IMR-90 (cell line): ENCODE data around the gene TRDN. TPM values are rescaled to one million over a fixed set of nuclear protein-coding genes. Genes with fewer than 3 reads are reported as not detected.

Source experiments
- ATAC-seq: fragments of 200-7000 bp; cut with Tn5 transposase; 2 replicates; pipeline ENCODE4 v1.9.1; 2020; ENCODE audit warnings: low read depth, mild to moderate bottlenecking, moderate library complexity
- BruUV-seq: library from RNA; stranded (reverse); fragments of 400-500 nt; replicated peaks from 2 replicates; lab custom pipeline; 2021; lab: Mats Ljungman, UMichigan
- CTCF ChIA-PET: fragments of 300-600 bp; formaldehyde crosslinking; extraction: SDS; loops from one replicate; lab custom pipeline; 2021; ENCODE audit warnings: antibody characterized with exemption; lab: Yijun Ruan, JAX
- POLR2A ChIA-PET: fragments of 300-600 bp; sonication (Branson Sonifier 250); formaldehyde crosslinking; loops from one replicate; lab custom pipeline; 2022; ENCODE audit warnings: antibody characterized with exemption; ENCODE audit not compliant: unreplicated experiment; lab: Charles Lee
- DNase-seq: peaks from one replicate; pipeline ENCODE4 v3.0.0; 2013
- H2AFZ ChIP-seq: replicated peaks from 2 replicates; pipeline ENCODE3; 2013; ENCODE audit warnings: low read length, mild to moderate bottlenecking; ENCODE audit not compliant: poor library complexity
- H2AK5ac ChIP-seq: 2 replicates; pipeline ENCODE4 v1.6.1; 2013; ENCODE audit warnings: low read depth, low read length, inconsistent platforms
- H2AK9ac ChIP-seq: replicated peaks from 2 replicates; pipeline ENCODE3; 2013; ENCODE audit warnings: mild to moderate bottlenecking, low read depth, low read length, moderate library complexity; ENCODE audit not compliant: poor library complexity
- H2BK120ac ChIP-seq: 2 replicates; pipeline ENCODE4 v1.6.1; 2013; ENCODE audit warnings: low read depth, low read length, inconsistent platforms
- H2BK15ac ChIP-seq: 3 replicates; pipeline ENCODE4 v1.6.1; 2013; ENCODE audit warnings: low read depth, low read length, inconsistent platforms
- H2BK20ac ChIP-seq: 2 replicates; pipeline ENCODE4 v1.6.1; 2013; ENCODE audit warnings: low read depth, mild to moderate bottlenecking, inconsistent platforms, low read length, moderate library complexity
- H2BK5ac ChIP-seq: 2 replicates; pipeline ENCODE4 v1.6.1; 2013; ENCODE audit warnings: mild to moderate bottlenecking, low read depth, low read length, inconsistent platforms; ENCODE audit not compliant: poor library complexity, severe bottlenecking
- H3K14ac ChIP-seq: replicated peaks from 2 replicates; pipeline ENCODE4 v1.6.1; 2013; ENCODE audit warnings: low read depth, low read length, inconsistent platforms
- H3K18ac ChIP-seq: 2 replicates; pipeline ENCODE4 v1.6.1; 2013; ENCODE audit warnings: low read depth, low read length, control low read depth
- H3K23ac ChIP-seq: 2 replicates; pipeline ENCODE4 v1.6.1; 2013; ENCODE audit warnings: low read depth, low read length, inconsistent platforms
- H3K27ac ChIP-seq: 2 replicates; pipeline ENCODE4 v1.5.1; 2013; ENCODE audit warnings: mild to moderate bottlenecking, control low read depth, low read length; ENCODE audit not compliant: insufficient read depth
- H3K27me3 ChIP-seq: 2 replicates; pipeline ENCODE4 v1.6.1; 2013; ENCODE audit warnings: low read length; ENCODE audit not compliant: control insufficient read depth, insufficient read depth
- H3K36me3 ChIP-seq: 2 replicates; pipeline ENCODE4 v1.6.1; 2013; ENCODE audit warnings: low read length, mixed read lengths; ENCODE audit not compliant: control insufficient read depth, insufficient read depth
- H3K4ac ChIP-seq: 2 replicates; pipeline ENCODE4 v1.6.1; 2013; ENCODE audit warnings: low read depth, low read length, inconsistent platforms
- H3K4me1 ChIP-seq: 2 replicates; pipeline ENCODE4 v1.6.1; 2013; ENCODE audit warnings: low read length, mixed read lengths; ENCODE audit not compliant: control insufficient read depth, insufficient read depth
- H3K4me2 ChIP-seq: 2 replicates; pipeline ENCODE4 v1.6.1; 2013; ENCODE audit warnings: low read depth, mild to moderate bottlenecking, control low read depth, low read length, moderate library complexity
- H3K4me3 ChIP-seq: 2 replicates; pipeline ENCODE4 v1.5.1; 2013; ENCODE audit warnings: low read depth, mild to moderate bottlenecking, control low read depth, low read length, moderate library complexity; ENCODE audit not compliant: insufficient read depth
- H3K56ac ChIP-seq: 2 replicates; pipeline ENCODE4 v1.6.1; 2013; ENCODE audit warnings: low read length, inconsistent platforms; ENCODE audit not compliant: insufficient read depth; ENCODE audit errors: extremely low read depth
- H3K79me1 ChIP-seq, 2 experiments: 2 replicates each; pipeline ENCODE4 v1.6.1; 2013; ENCODE audit warnings: low read length in 2 of 2, inconsistent platforms in 1 of 2, low read depth in 1 of 2
- H3K9ac ChIP-seq: 2 replicates; pipeline ENCODE4 v1.6.1; 2013; ENCODE audit warnings: low read depth, low read length, control low read depth
- H3K9me1 ChIP-seq: 2 replicates; pipeline ENCODE4 v1.6.1; 2013; ENCODE audit warnings: low read length, inconsistent platforms; ENCODE audit not compliant: insufficient read depth
- H3K9me3 ChIP-seq: 2 replicates; pipeline ENCODE4 v1.6.1; 2013; ENCODE audit warnings: low read length; ENCODE audit not compliant: control insufficient read depth, insufficient read depth
- H4K20me1 ChIP-seq: 2 replicates; pipeline ENCODE4 v1.6.1; 2013; ENCODE audit warnings: low read length, inconsistent platforms; ENCODE audit not compliant: insufficient read depth
- H4K5ac ChIP-seq: 2 replicates; pipeline ENCODE4 v1.6.1; 2013; ENCODE audit warnings: mild to moderate bottlenecking, low read depth, low read length, control low read depth
- H4K8ac ChIP-seq, 2 experiments: 2 replicates each; pipeline ENCODE4 v1.6.1; 2013; ENCODE audit warnings: low read depth in 2 of 2, low read length in 2 of 2, control low read depth in 1 of 2, inconsistent platforms in 1 of 2
- H4K91ac ChIP-seq: 2 replicates; pipeline ENCODE4 v1.6.1; 2013; ENCODE audit warnings: low read depth, low read length, inconsistent platforms; ENCODE audit not compliant: insufficient read depth
- CEBPB ChIP-seq: IDR thresholded peaks from 2 replicates; pipeline ENCODE4 v1.6.1; 2012; ENCODE audit warnings: low read depth, low read length, improper control_type of control experiment
- CHD1 ChIP-seq: IDR thresholded peaks from 2 replicates; pipeline ENCODE4 v1.6.1; 2012; ENCODE audit warnings: low read depth, low read length, improper control_type of control experiment
- NFE2L2 ChIP-seq: fragments of 150-350 bp; IDR thresholded peaks from 2 replicates; pipeline ENCODE4 v1.6.1; 2016; ENCODE audit warnings: low read depth, mild to moderate bottlenecking, low read length
- SMC3 ChIP-seq: fragments of 150-350 bp; IDR thresholded peaks from 2 replicates; pipeline ENCODE4 v1.6.1; 2016; ENCODE audit warnings: low read depth, mild to moderate bottlenecking, antibody characterized with exemption, low read length, moderate library complexity
- WGBS, 2 experiments: methylation state at CpG; one replicate each; pipeline versions ENCODE4 v1.1.5 to v1.1.7; 2013; ENCODE audit warnings: missing lambda C conversion rate in 2 of 2; ENCODE audit not compliant: insufficient read length in 1 of 2; ENCODE audit errors: extremely low coverage in 2 of 2; 5-methylcytosine and 5-hydroxymethylcytosine counted together
- dilution Hi-C: fragments of 300-500 bp; cut with HindIII; formaldehyde crosslinking; loops from one replicate; pipeline ENCODE4 v1.14.3; 2018; ENCODE audit warnings: low sequenced_read_pairs; ENCODE audit not compliant: unreplicated experiment
- in situ Hi-C: fragments of 300-500 bp; cut with MboI; formaldehyde crosslinking; loops from 3 replicates; pipeline ENCODE4 v1.14.3; 2019; ENCODE audit warnings: low sequenced_read_pairs, inconsistent platforms, mixed read lengths
- intact Hi-C: fragments of 100-400 bp; cut with micrococcal nuclease; formaldehyde crosslinking; loops from 2 replicates; pipeline ENCODE4 v1.10.0; 2022
- polyA plus RNA-seq, 3 experiments: library from polyadenylated mRNA; depleted of rRNA; stranded (reverse); fragments of >200 nt; gene quantifications; 2 replicates each; pipeline ENCODE4 v1.2.3, GENCODE V29; 2012; ENCODE audit warnings: low replicate concordance in 1 of 3
- total RNA-seq: library from RNA; depleted of rRNA; stranded (reverse); fragments of >200 nt; gene quantifications from 2 replicates; pipeline ENCODE4 v1.2.3, GENCODE V29; 2012

Gene TRDN
- total and polyA plus RNA-seq, 2 of the 4 experiments (the other 2 are of a cell fraction): not detected

- Histone ChIP-seq H3K4me2 (no peak overlapping the region), H4K5ac (no peak overlapping the region), H3K36me3 (no peaks in the 10 kb centered on the region), H3K27me3 (no peaks in the 10 kb centered on the region), H2AK5ac (no peak overlapping the region), H3K9me3 (peaks cover 2% of the 10 kb centered on the region), H2AFZ (no peak overlapping the region), H2BK20ac (no peak overlapping the region), H3K56ac (no peak overlapping the region), H3K18ac (no peak overlapping the region), H2BK120ac (no peak overlapping the region), H3K4me1 (no peaks in the 10 kb centered on the region), H4K20me1 (no peaks in the 10 kb centered on the region), H2AK9ac (no peak overlapping the region), H2BK15ac (no peak overlapping the region), H4K8ac (no peak overlapping the region), H3K4me3 (no peak overlapping the region), H3K23ac (no peak overlapping the region), H3K79me1 (no peaks in the 10 kb centered on the region), H3K27ac (no peak overlapping the region), H3K14ac (no peak overlapping the region), H2BK5ac (no peak overlapping the region), H3K9me1 (no peaks in the 10 kb centered on the region), H3K4ac (no peak overlapping the region), H4K91ac (no peak overlapping the region), H3K9ac (no peak overlapping the region)
- dilution Hi-C loops (no loop called here), intact Hi-C loops (no loop called here), in situ Hi-C loops (no loop called here)
- no peak for DNase-seq
- ChIA-PET POLR2A (no interaction called here), CTCF (no interaction called here)
- no CpG with 5 or more reads among the region's 1 CpG for WGBS, 2 experiments
- no TSS peak for BruUV-seq
- TF ChIP-seq SMC3 (no peak), NFE2L2 (no peak), CHD1 (no peak), CEBPB (no peak)
- ATAC-seq: no peak
These were observed 446.9 kb downstream of the TRDN start for GRCh38 chr6:123189816-123190215.
